SH-SY5Y (cell line): ENCODE data around the gene BLOC1S3.

ENCODE experiments used
- GATA2 ChIP-seq: IDR thresholded peaks from 2 replicates; pipeline ENCODE4 v1.6.1; 2011; ENCODE audit warnings: mild to moderate bottlenecking, low read depth, low read length
- GATA3 ChIP-seq: IDR thresholded peaks from 2 replicates; pipeline ENCODE4 v1.6.1; 2011; ENCODE audit warnings: low read depth, mild to moderate bottlenecking, low read length, moderate library complexity

DNA sequence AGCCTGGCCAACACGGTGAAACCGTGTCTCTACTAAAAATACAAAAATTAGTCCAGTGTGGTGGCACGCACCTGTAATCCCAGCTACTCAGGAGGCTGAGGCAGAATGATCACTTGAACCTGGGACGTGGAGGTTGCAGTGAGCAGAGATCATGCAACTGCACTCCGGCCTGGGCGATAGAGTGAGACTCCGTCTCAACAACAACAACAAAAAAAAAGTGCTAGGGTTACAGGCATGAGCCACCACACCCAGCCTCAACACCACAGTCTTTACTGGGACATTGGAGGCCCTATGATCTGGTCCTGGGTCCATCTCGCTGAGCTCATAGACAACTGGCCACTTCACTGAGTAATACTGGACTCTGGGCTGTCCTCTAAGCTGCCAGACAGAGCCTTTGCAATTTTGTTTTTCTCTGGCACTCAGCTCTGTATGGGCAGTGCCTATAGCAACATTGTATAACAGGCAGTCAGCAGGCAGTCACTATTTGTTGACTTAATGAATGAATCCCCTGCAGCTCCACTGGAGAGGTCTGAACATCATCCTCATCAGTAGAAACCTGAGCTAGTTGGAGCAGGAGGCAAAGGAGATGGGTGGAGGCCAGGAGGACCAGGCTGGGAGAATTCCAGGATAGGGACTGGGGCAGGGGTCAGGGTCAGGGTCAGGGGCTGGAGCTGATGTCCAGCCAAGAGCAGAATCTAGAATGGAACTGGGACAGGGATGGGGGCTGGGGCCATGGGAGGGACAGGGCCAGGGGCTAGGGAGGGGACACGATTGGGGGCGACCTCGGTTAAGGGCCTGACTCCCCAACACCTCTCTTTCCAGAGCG lies 8.1 kb downstream of the BLOC1S3 start:
- TF ChIP-seq GATA3 (no peak), GATA2 (no peak)
